HepG2 (cell line): Measurements from ENCODE around the gene PPP2R2B. TPM values are rescaled to one million over a fixed set of nuclear protein-coding genes. Genes with fewer than 3 reads are reported as not detected.

ENCODE experiments used
- GATA4 ChIP-seq: sonication (generic); IDR thresholded peaks from 2 replicates; pipeline ENCODE4 v1.6.1; 2016; ENCODE audit warnings: antibody characterized with exemption, low read depth, borderline replicate concordance
- GTF3A ChIP-seq: sonication (generic); formaldehyde crosslinking; conservative IDR thresholded peaks from 2 replicates; pipeline ENCODE4 v1.4.0; 2020; ENCODE audit warnings: mild to moderate bottlenecking, missing genetic modification reagents
- KAT7 ChIP-seq: IDR thresholded peaks from 2 replicates; pipeline ENCODE4 v1.6.1; 2018; ENCODE audit warnings: borderline replicate concordance, missing compliant biosample characterization
- LBX2 ChIP-seq: sonication (generic); formaldehyde crosslinking; IDR thresholded peaks from 2 replicates; pipeline ENCODE4 v1.5.0; 2020; ENCODE audit warnings: missing genetic modification reagents, mild to moderate bottlenecking, borderline replicate concordance
- MYPOP ChIP-seq: sonication (generic); formaldehyde crosslinking; IDR thresholded peaks from 2 replicates; pipeline ENCODE4 v1.8.1; 2023; ENCODE audit warnings: mild to moderate bottlenecking, moderate library complexity, missing genetic modification reagents
- SCMH1 ChIP-seq: sonication (generic); formaldehyde crosslinking; IDR thresholded peaks from 2 replicates; pipeline ENCODE4 v1.9.0; 2021; ENCODE audit warnings: missing genetic modification reagents, mild to moderate bottlenecking, borderline replicate concordance
- SMAD1 ChIP-seq: sonication (generic); formaldehyde crosslinking; IDR thresholded peaks from 2 replicates; pipeline ENCODE4 v1.4.0; 2020; ENCODE audit warnings: missing genetic modification reagents, low read depth, mild to moderate bottlenecking, borderline replicate concordance
- YEATS2 ChIP-seq: sonication (generic); formaldehyde crosslinking; IDR thresholded peaks from 2 replicates; pipeline ENCODE4 v1.4.0; 2020; ENCODE audit warnings: missing genetic modification reagents, borderline replicate concordance
- ZBTB10 ChIP-seq: sonication (generic); formaldehyde crosslinking; IDR thresholded peaks from 2 replicates; pipeline ENCODE4 v1.4.0; 2020; ENCODE audit warnings: missing genetic modification reagents, borderline replicate concordance
- ZNF326 ChIP-seq: sonication (generic); formaldehyde crosslinking; IDR thresholded peaks from 2 replicates; pipeline ENCODE4 v1.4.0; 2020; ENCODE audit warnings: missing genetic modification reagents, borderline replicate concordance
- ZNF503 ChIP-seq: sonication (generic); formaldehyde crosslinking; IDR thresholded peaks from 2 replicates; pipeline ENCODE4 v1.4.0; 2020; ENCODE audit warnings: missing genetic modification reagents
- ZNF652 ChIP-seq: IDR thresholded peaks from 2 replicates; pipeline ENCODE4 v1.6.1; 2016; ENCODE audit warnings: low read depth, borderline replicate concordance
- ZNF672 ChIP-seq: sonication (generic); formaldehyde crosslinking; IDR thresholded peaks from 2 replicates; pipeline ENCODE4 v1.8.1; 2022; ENCODE audit warnings: missing genetic modification reagents
- polyA plus RNA-seq, 8 experiments: library from polyadenylated mRNA; depleted of rRNA in 3 of 8; stranded (reverse) in 7 of 8; unstranded in 1 of 8; fragments of >200 nt; fragmentation: Illumina TruSeq in 4 of 8; extraction: Trizol in 4 of 8; gene quantifications; 2 replicates each; pipeline versions ENCODE4 v1.2.1 to v1.2.3, GENCODE V29; 2011 to 2016; ENCODE audit warnings: low read depth in 4 of 8, missing spikeins in 1 of 8, mixed read lengths in 1 of 8; ENCODE audit not compliant: insufficient read depth in 1 of 8
- total RNA-seq, 5 experiments: library from RNA; depleted of rRNA; stranded (reverse); fragments of >200 nt; fragmentation: Illumina TruSeq; extraction: Trizol; gene quantifications; 2 replicates each; pipeline ENCODE4 v1.2.3, GENCODE V29; 2016; ENCODE audit warnings: low read depth in 1 of 5

The PPP2R2B gene
- total and polyA plus RNA-seq, 2 of the 13 experiments (the other 11 are each of a cell fraction or from before 2014, with no cell fraction given): not detected

- no peak for TF ChIP-seq ZNF503 (CRISPR knock-in tag)
- no peak for TF ChIP-seq MYPOP (CRISPR knock-in tag)
- TF ChIP-seq GATA4: no peak
- no peak for TF ChIP-seq ZNF326 (CRISPR knock-in tag)
- no peak for TF ChIP-seq ZBTB10 (CRISPR knock-in tag)
- TF ChIP-seq SMAD1 (CRISPR knock-in tag): no peak
- TF ChIP-seq ZNF672 (CRISPR knock-in tag): no peak
- TF ChIP-seq YEATS2 (CRISPR knock-in tag): no peak
- no peak for TF ChIP-seq ZNF652 (CRISPR knock-in tag)
- TF ChIP-seq SCMH1 (CRISPR knock-in tag): no peak
- TF ChIP-seq KAT7: no peak
- no peak for TF ChIP-seq GTF3A (CRISPR knock-in tag)
- no peak for TF ChIP-seq LBX2
- TF ChIP-seq, all 625 proteins: peak for 0
Measured at GRCh38 chr5:146580237-146580636, 298.3 kb downstream of the PPP2R2B start (continued).
